ENCODE results near the gene TMEM200C. TPM values are rescaled to one million over a fixed set of nuclear protein-coding genes. Genes with fewer than 3 reads are reported as not detected.

Gene TMEM200C
- 0.81 TPM in 1 of 2 replicates, not detected in the other for total RNA-seq (2014; rRNA removed; shearing (Covaris generic); ENCODE audit: low replicate concordance)

DNA sequence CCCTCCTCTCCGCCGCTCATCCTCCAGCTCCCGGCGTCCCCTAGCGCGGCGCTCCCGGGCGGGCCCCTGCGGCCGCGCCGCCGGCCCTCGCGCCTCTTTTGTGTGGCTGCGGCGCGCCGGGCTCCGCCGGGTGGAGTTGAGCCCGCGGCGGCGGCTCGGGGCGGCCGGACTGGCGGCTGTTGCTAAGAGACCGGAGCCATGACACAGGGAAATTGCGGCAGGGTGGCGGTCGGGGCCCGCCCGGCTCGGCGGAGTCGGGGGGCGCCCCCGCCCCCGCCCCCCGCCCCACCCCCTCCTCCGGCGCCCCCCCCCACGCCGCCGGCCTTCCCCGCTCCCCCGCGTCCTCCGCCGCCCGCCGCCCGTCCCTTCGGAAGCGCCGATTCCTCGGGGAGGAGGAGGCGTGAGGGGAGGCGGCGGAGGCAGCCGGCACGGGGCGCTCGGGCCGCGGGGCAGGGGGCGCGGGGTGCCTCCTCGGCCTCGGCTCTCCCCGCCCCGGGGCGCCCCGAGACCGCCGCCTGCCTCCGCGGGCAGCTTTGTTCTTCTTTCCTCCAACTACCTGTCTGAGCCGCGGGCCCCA lies at the start of gene TMEM200C:
TMEM200C (minus strand) TSS at position 224 of the 577 bp plus-strand sequence. CDS start 3,459 bp downstream, outside the sequence.
- in situ Hi-C loops (cut with HindIII; ENCODE audit: low pct_unique_long_range_greater_than_20kb, low sequenced_read_pairs), result no loop called here
- DNase-seq (ENCODE audit: low read depth), result no peak

DNA sequence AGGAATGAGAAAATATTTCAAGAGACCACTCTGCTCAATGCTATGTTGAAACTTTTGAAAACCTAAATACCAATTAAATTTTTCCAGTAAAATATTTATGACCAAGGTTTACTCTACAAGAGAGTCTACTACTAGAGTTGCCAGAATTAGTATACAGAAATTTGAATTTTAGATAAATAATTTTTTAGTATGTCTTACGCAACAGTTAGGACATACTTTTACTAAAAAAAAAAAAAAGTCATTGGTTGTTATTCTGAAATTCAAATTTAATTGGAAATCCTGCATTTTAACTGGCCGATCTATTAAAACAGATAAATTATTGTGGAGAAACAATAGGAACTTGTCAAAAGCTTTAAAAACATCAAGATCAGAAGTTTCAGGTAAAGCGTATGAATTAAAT lies 49.1 kb upstream of the TMEM200C start:
- in situ Hi-C loops (cut with HindIII; ENCODE audit: low pct_unique_long_range_greater_than_20kb, low sequenced_read_pairs), result no loop called here

DNA sequence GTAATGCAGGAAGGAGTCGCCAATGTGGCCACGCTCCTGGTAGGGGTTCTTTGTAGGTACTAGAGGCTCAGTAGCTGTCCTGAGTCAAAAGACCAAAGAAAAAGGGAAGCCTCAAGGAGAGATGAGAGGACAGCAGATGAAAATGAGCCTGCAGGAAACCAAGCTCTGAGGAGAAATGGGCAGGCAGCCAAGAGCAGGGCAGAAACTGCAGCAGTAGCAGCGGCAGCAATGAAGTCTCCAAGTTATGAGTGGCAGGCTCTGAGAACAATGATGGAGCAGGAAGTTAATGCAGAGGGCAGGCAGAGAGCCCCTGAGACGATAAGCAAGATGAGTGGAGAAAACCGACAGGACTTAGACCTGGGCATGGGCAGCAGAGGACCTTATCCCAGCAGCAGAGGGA lies 48.2 kb upstream of the TMEM200C start:
- DNase-seq (ENCODE audit: low read depth), result no peak
- in situ Hi-C loops (cut with HindIII; ENCODE audit: low pct_unique_long_range_greater_than_20kb, low sequenced_read_pairs), result no loop called here

More for the DNA sequence above, 49.1 kb upstream of the TMEM200C start:
- DNase-seq (ENCODE audit: low read depth), result no peak

DNA sequence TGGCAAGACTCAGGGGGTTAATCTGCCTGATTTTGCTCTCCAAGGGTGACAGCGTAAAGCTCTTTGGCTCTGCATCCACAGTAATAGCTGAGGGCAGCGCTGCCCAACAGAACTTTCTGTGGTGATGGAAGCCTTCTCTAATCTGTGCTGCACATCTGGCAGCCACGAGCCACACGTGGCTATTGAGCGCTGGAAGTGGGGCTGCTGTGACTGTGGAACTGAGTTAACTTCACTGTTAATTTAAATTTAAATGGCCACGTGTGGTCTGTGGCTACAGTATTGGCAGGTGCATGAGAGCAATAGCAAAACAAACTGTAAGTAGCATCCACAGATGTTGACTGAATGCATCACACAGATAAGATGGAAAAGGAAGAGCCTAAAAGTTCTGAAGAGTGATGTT lies 47.3 kb upstream of the TMEM200C start:
- in situ Hi-C loops (cut with HindIII; ENCODE audit: low pct_unique_long_range_greater_than_20kb, low sequenced_read_pairs), result no loop called here
- no peak for DNase-seq (ENCODE audit: low read depth)

DNA sequence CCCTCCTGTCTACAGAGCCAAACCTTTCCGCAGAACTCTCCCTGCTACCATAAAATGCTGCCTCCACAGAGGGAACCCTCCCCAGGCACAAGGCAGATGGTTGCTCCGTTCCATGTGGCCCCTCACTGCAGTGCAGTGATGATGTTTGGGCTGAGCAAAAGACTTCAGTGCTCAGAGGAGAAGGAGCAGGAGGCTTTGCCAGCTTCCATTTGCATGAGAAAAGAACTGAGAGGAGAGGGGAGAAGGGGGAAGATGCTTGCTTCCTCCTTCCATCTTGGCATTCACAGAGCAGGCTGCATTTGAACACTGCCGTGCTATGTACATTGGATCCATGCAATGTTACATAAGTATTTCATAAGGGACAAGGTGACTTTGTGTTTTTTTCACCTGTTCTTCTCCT lies 46.6 kb upstream of the TMEM200C start:
- in situ Hi-C loops (cut with HindIII; ENCODE audit: low pct_unique_long_range_greater_than_20kb, low sequenced_read_pairs), result no loop called here
- no peak for DNase-seq (ENCODE audit: low read depth)

DNA sequence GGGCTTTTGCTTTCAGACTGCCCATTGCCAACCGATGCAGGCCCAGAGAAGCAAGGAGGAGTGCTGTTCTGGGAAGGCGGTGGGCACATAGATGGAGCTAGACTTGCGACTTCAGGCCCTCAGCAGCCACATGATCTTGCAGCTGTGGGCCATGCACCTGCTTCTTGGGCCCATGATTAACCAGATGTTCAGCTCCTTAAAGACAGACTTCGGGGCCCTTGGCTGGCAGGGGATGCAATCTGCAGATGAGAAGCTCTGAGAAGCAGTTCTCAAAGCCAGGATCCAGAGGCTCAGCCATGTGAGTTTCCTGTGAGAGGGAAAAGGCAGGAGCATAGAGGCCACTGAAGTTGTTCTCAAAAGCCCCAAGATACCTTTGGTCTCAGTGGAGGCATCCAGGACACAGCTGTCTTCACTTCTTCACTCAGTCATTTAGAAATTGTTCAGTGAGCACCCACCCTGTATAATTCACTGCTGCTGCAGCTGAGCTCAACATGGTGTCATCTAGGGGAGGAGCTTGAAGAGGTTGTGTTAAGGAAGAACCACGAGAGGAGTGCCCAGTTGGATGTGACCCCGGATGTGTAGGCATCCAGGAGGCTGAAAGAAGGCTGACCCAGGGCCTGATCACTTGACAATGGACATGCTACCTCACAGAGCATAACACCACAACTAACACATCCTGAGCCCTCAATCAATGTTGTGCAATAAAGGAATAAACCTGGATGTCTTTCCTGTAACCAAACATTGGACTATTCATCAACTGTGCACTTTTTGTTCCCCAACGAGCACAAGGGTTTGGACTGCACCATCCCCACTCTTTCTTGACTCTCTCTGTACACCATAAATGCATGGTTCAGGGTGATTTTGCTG lies 44.7 kb upstream of the TMEM200C start:
- DNase-seq (ENCODE audit: low read depth), result no peak

DNA sequence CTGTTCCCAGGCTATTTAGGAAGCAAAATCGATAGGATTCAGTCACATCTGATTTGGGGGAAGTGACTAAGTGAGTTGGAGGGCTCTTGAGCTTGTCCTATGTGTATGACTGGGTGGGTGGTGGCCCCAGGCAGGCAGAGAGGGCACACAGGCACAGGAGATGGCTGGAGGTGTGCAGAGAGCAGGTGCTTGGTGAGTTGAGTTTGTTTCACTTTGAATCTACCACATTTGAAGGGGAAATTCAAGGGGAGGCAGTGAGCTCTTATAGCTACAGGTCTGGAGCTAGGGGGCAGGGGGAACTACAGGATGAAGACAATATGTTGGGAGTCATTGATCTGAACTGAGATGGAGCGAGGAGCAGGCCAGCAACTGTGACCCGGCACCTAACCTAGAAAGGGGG lies 42.5 kb upstream of the TMEM200C start:
- in situ Hi-C loops (cut with HindIII; ENCODE audit: low pct_unique_long_range_greater_than_20kb, low sequenced_read_pairs), result no loop called here
- no peak for DNase-seq (ENCODE audit: low read depth)

More for the DNA sequence above, 44.7 kb upstream of the TMEM200C start:
- in situ Hi-C loops (cut with HindIII; ENCODE audit: low pct_unique_long_range_greater_than_20kb, low sequenced_read_pairs), result no loop called here

DNA sequence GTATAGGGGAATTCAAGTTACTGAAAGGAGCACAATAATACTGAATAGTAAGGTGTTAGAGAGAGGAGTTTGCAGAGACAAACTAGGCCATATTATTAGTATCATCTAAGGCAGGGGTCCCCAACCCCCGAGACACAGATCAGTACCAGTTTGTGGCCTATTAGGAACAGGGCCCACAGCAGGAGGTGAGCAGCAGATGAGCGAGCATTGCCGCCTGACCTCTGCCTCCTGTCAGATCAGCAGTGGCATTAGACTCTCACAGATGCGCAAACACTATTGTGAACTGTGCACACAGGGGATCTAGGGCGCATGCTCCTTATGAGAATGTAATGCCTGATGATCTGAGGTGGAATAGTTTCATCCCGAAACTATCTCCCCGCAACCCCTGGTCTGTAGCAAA lies 41.8 kb upstream of the TMEM200C start:
- in situ Hi-C loops (cut with HindIII; ENCODE audit: low pct_unique_long_range_greater_than_20kb, low sequenced_read_pairs), result no loop called here
- no peak for DNase-seq (ENCODE audit: low read depth)

DNA sequence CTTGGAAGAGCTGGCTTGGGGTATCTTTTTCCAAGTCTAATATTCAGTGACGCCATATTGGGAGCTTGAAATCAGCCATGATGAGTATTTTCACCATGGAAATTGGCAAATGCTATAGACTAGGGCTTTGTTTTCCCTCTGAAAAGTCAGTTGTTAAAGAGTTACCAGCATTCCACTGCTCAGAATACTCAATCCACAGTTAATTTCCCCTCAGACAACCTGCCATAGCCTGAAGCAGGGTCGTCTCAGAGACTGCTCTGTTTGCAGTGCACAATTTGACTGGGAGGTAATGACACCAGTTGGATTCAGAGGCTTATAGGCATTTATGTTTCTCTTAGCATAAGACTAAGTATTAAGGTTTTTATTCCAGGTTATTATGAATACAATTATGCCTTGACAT lies 35.5 kb upstream of the TMEM200C start:
- DNase-seq (ENCODE audit: low read depth), result no peak
- in situ Hi-C loops (cut with HindIII; ENCODE audit: low pct_unique_long_range_greater_than_20kb, low sequenced_read_pairs), result no loop called here

DNA sequence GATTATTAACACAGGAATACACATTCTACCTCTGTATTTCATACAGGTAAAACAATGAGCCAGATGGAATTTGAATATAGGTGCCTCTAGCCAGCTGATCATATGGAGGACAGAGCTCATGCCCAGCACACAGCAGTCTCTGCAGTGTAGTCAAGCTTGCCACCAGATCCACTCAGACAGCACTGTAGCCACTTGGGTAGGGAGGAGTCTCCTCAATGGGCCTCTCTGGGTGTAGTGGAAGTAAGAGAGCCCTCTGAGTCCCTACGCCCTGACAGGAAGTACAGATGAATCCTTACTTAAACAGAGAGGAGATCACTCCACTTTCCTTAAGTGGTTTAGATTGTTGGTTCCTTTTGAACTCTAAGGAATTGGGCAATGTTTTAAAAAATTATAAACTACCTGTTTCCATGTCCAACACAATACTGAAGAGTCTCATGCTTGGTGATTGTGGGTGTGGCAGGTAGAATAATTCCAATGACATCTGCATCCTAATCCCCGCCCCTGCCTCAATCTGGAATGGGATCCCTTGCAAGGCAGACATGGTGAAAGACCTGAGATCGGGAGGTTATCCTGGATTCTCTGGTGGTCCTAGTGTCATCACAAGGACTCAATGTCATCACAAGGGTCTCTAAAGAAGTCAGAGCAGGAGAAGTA lies 23.0 kb upstream of the TMEM200C start:
- DNase-seq (ENCODE audit: low read depth), result no peak
- in situ Hi-C loops (cut with HindIII; ENCODE audit: low pct_unique_long_range_greater_than_20kb, low sequenced_read_pairs), result no loop called here

DNA sequence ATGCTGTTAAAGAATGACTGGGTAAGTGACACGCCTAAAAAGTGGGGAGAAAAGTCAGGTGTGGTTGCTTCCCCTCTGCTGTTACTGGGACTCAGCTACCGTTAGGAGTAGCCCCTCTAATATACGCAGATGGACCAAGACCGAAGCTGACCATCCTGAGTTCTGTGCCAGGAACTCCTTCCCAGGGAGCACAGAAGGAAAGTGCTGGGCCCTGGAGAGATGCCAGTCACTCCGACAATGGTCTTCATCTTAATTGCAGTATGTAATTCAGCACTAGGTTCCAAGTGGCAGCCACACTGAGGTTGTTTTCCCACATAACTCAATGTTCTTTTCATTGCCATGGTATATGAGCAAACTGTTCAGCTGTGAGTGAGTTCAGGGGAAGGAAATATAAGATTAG lies 19.6 kb upstream of the TMEM200C start:
- no peak for DNase-seq (ENCODE audit: low read depth)
- in situ Hi-C loops (cut with HindIII; ENCODE audit: low pct_unique_long_range_greater_than_20kb, low sequenced_read_pairs), result no loop called here

DNA sequence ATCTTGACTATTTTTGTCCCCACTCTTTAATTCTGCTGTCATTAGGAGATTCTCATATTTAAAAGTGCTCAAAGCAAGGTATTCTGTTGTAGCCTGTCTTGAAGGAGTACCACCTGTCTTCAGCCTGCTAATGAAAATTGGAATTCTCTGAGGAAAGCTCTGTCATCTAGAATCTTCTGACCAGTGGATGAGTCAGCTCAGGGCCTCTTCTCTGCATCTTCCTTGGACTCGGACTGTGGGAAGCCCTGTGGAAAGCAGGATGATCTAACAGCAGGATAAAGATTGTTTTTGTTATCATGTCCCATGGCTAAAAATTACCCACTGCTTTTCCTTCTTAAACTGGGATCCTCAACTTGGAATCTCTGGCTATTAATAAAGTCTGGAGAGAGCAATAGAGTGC lies 18.7 kb upstream of the TMEM200C start:
- in situ Hi-C loops (cut with HindIII; ENCODE audit: low pct_unique_long_range_greater_than_20kb, low sequenced_read_pairs), result no loop called here

DNA sequence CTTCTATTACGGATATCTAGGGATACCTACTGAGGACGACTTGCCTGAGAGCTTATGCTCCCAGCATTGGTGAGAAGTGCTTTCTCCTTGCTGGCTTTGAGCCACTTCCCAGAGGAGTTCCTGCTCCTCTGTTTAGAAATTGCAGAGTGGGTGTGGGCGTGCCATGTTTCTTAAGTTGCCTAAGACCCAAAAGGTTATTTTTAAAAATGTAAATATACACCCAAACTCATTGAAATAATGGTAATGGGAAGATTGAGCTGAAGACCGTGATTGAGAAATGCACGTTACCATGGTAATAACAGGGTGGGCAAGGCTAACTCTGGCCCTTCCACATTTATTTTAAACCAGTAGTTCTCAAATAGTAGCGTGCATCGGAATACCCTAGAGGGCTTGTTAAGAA lies 17.2 kb upstream of the TMEM200C start:
- in situ Hi-C loops (cut with HindIII; ENCODE audit: low pct_unique_long_range_greater_than_20kb, low sequenced_read_pairs), result no loop called here
- no peak for DNase-seq (ENCODE audit: low read depth)

More for the DNA sequence above, 18.7 kb upstream of the TMEM200C start:
- no peak for DNase-seq (ENCODE audit: low read depth)

DNA sequence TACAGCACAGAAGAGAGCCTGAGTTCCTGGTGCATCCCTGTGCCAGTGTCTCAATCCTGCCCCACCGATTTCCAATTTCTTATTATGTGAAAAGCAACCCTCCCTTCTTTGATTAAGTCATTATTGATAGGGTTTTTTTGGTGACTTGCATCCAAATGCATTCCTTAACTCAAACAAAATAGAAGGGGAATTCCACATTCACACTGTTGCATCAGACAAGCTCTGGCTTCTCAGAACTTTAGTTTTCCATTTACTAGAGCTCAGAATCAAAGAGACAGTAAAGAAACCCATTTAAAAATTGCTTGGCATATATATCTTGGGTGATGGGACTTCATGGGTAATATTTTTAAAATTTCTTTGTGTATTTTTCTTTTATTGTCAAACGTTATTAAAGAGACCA lies 13.8 kb upstream of the TMEM200C start:
- in situ Hi-C loops (cut with HindIII; ENCODE audit: low pct_unique_long_range_greater_than_20kb, low sequenced_read_pairs), result no loop called here
- DNase-seq (ENCODE audit: low read depth), result no peak

DNA sequence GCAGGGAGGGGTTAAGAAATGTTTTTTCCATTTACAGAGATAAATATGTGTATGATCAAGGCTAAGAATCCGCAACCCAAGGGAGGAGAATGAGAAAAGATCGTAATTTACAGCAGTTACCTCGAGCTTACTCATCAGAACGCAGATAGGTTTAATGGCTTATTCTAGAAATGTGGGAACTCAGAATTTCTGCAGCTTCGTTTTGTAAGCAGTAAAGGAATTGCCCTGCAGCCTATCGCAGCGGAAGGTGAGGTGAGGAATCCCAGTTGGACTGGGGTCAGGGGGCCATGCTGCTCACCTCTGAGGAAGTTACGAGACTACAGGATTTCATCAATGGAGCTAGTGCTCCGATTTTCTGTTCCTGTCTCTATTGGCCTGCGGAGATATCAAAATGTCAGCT lies 8.1 kb upstream of the TMEM200C start:
- in situ Hi-C loops (cut with HindIII; ENCODE audit: low pct_unique_long_range_greater_than_20kb, low sequenced_read_pairs), result no loop called here
- DNase-seq (ENCODE audit: low read depth), result no peak

DNA sequence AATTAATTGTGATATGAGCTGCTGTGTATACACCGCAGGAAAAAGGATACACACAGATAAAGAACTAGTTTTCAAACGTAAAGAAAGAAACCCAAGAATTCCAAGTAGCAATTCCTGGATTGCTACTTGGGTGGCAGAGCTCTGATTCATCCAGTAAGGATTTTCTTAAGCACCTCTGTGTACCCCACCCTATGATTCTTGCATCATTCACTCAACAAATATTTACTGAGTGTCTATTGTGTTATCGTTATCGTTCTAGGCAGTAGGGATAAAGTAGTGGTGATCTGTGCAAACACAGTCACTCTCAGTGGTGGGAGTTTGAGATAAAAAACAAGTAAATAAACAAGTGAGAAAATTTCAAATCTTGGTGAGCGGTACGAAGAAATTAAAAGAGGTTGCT lies 4.9 kb upstream of the TMEM200C start:
- peak; percentile 43 for DNase-seq (ENCODE audit: low read depth)
- in situ Hi-C loops (cut with HindIII; ENCODE audit: low pct_unique_long_range_greater_than_20kb, low sequenced_read_pairs), result no loop called here

DNA sequence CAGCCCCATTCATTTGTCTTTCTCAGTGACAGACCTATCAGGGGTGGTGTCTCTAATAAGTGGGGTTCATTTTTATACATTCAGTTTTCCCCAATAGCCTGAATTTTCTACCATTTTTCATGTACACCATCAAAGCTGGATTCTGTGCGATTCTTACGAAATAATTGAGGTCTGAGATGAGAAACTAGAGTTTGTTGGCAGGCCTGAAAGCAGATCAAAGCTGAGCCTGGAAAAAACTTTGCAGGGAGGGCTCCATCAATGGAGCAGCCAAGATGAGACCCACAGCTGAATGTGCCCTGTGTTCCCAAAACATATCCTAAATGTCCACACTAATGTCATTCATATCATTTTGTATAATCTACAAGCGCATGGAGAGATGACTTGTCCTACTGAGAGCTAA lies 4.5 kb upstream of the TMEM200C start:
- no peak for DNase-seq (ENCODE audit: low read depth)
- in situ Hi-C loops (cut with HindIII; ENCODE audit: low pct_unique_long_range_greater_than_20kb, low sequenced_read_pairs), result no loop called here

DNA sequence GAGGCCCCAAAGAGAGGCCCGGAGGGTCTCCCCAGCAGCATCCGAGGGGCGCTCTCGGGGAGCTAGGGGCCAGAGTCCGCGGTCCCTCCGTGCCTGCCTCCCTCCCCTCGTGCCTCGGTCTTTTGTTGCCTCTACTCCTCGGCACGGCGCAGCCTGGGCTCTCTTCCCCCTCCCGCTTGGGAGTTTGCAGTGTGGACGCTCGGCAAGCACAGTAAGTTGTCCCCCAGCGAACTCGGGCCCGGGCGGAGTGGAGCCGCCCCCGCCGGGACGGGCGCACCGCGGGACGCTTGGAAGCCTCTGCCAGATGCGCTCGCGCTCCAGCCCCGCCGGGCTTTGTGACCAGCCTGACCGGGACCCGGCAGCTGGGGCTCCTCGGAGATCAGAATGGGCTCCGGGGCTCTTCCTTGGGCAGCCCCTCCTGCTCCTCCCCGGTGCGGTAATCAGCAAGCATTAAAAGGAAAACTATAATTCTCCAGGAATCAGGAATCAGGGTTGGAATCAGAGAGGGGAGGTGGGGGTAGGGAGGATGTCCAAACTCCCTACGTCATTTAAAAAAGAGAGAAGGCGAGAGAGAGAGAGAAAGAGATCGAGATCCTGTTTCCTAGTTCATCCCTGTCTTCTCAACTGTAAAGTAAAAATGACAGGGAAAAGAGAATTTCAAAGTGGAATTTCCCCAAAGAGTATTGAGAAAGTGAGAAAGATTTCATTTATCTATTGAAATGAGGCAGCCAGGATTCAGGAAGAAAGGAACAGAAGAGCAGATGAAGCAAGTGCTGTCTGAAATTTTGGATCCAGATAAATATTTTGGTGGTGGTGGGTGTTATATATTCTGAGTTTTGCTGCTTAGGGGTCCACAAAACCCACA lies 786 bp upstream of the TMEM200C start:
- peak; percentile 6 for DNase-seq (ENCODE audit: low read depth)
- in situ Hi-C loops (cut with HindIII; ENCODE audit: low pct_unique_long_range_greater_than_20kb, low sequenced_read_pairs), result no loop called here
